MCF 10A (cell line): ENCODE data around the gene TSPAN17. TPM values are rescaled to one million over a fixed set of nuclear protein-coding genes. Genes with fewer than 3 reads are reported as not detected.

Source experiments
- BruUV-seq: library from RNA; stranded (reverse); fragments of 400-500 nt; replicated peaks from 2 replicates; lab custom pipeline; 2021; lab: Mats Ljungman, UMichigan
- CTCF ChIA-PET: fragments of 300-600 bp; sonication (Branson Sonifier 250); formaldehyde crosslinking; extraction: SDS; loops from one replicate; lab custom pipeline; 2021; ENCODE audit warnings: antibody characterized with exemption, inconsistent platforms; lab: Yijun Ruan, JAX
- POLR2A ChIA-PET: fragments of 300-600, 350-650 bp; sonication (Branson Sonifier 250); formaldehyde crosslinking; extraction: SDS; loops from one replicate; lab custom pipeline; 2020; ENCODE audit warnings: antibody characterized with exemption, inconsistent platforms; lab: Yijun Ruan, JAX
- DNase-seq: peaks from one replicate; pipeline ENCODE4 v3.0.0-alpha.2; 2018; ENCODE audit not compliant: unreplicated experiment
- H3K27ac Mint-ChIP-seq: one replicate; pipeline ENCODE4 v1.8.0; 2022; ENCODE audit warnings: mild to moderate bottlenecking, low read depth, mixed read lengths; ENCODE audit not compliant: unreplicated experiment
- H3K27me3 Mint-ChIP-seq: one replicate; pipeline ENCODE4 v1.8.0; 2022; ENCODE audit warnings: mixed read lengths; ENCODE audit not compliant: insufficient read depth, unreplicated experiment
- H3K36me3 Mint-ChIP-seq: one replicate; pipeline ENCODE4 v1.8.0; 2022; ENCODE audit warnings: mild to moderate bottlenecking, moderate library complexity, mixed read lengths; ENCODE audit not compliant: insufficient read depth, unreplicated experiment
- H3K4me1 Mint-ChIP-seq: one replicate; pipeline ENCODE4 v1.8.0; 2022; ENCODE audit warnings: mixed read lengths; ENCODE audit not compliant: insufficient read depth, unreplicated experiment
- H3K4me3 Mint-ChIP-seq: one replicate; pipeline ENCODE4 v1.8.0; 2022; ENCODE audit warnings: mild to moderate bottlenecking, moderate library complexity, mixed read lengths; ENCODE audit not compliant: unreplicated experiment
- H3K9me3 Mint-ChIP-seq: one replicate; pipeline ENCODE4 v1.8.0; 2022; ENCODE audit warnings: mixed read lengths; ENCODE audit not compliant: unreplicated experiment
- intact Hi-C: fragments of 100-400 bp; cut with micrococcal nuclease; formaldehyde crosslinking; loops from 2 replicates; pipeline ENCODE4 v1.14.1; 2022
- total RNA-seq: library from RNA; stranded (reverse); gene quantifications from 2 replicates; pipeline ENCODE4 v1.2.3, GENCODE V29; 2022
- TF ChIP-seq, protein P1 (sequence below): fragments of 200-600 bp; IDR thresholded peaks from one replicate; pipeline ENCODE4 v1.8.0; 2022; ENCODE audit warnings: antibody characterized with exemption, mild to moderate bottlenecking; ENCODE audit not compliant: unreplicated experiment

The TSPAN17 gene
- total RNA-seq, 1 experiment from 2014 or later, result 36.7 TPM

DNA sequence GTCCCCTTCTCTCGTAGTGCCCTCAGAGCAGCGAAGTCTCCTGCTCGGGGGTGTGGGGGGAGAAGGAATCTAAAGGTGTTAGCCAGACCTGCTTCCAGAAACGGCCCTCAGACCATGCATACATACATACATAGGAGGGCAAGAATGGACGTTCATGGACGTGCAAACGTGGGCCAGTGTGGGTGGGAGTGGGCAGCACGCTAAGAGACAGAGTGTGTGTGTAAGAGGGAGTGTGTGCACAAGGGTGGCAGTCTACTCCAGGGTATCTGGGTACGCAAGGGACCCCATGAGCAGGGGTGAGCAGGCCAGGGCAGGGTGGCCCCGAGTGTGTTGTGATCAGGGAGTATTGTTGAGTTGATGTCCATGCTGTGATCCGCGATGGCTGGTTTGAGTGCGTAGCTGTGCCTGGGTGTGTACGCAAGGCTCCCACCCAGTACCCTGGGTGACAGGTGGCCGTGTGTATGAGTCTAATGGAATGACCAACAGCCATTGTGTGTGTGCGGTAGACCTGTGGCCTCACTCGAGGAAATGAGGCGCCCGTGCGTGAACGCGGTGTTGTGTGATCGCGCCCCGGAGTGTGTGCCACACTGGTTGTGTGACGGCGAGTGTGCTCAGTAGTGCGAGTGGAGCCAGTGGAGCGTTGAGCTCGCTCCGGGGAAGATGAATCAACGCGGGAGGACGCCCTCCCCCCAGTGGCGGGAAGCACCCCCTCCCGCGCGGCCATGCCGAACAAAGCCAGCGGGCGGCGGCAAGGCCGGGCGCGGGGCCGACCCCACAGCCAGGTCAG is 38.2 kb upstream of the TSPAN17 start:
- Mint-ChIP-seq H3K4me3 (peak overlapping the region; percentile 83), H3K4me1 (peaks cover 19% of the 10 kb centered on the region), H3K9me3 (no peaks in the 10 kb centered on the region), H3K27me3 (no peaks in the 10 kb centered on the region), H3K36me3 (no peaks in the 10 kb centered on the region), H3K27ac (no peak overlapping the region)
- no peak for DNase-seq
- BruUV-seq, result TSS peak; percentile 22
- intact Hi-C loops, result no loop called here
- ChIA-PET CTCF (interaction anchor here (0.5 to 1.9 kb wide), 5 partner anchors 24 to 201 kb away, joined by 3 to 7 read pairs (median 4); partner anchors contain the start of gene TSPAN17), POLR2A (interaction anchor here (1.1 to 1.3 kb wide), 2 partner anchors 19 to 38 kb away, joined by 3 to 4 read pairs; no protein-coding TSS in a partner anchor)
- TF ChIP-seq, protein P1, sequence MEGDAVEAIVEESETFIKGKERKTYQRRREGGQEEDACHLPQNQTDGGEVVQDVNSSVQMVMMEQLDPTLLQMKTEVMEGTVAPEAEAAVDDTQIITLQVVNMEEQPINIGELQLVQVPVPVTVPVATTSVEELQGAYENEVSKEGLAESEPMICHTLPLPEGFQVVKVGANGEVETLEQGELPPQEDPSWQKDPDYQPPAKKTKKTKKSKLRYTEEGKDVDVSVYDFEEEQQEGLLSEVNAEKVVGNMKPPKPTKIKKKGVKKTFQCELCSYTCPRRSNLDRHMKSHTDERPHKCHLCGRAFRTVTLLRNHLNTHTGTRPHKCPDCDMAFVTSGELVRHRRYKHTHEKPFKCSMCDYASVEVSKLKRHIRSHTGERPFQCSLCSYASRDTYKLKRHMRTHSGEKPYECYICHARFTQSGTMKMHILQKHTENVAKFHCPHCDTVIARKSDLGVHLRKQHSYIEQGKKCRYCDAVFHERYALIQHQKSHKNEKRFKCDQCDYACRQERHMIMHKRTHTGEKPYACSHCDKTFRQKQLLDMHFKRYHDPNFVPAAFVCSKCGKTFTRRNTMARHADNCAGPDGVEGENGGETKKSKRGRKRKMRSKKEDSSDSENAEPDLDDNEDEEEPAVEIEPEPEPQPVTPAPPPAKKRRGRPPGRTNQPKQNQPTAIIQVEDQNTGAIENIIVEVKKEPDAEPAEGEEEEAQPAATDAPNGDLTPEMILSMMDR, result no peak

DNA sequence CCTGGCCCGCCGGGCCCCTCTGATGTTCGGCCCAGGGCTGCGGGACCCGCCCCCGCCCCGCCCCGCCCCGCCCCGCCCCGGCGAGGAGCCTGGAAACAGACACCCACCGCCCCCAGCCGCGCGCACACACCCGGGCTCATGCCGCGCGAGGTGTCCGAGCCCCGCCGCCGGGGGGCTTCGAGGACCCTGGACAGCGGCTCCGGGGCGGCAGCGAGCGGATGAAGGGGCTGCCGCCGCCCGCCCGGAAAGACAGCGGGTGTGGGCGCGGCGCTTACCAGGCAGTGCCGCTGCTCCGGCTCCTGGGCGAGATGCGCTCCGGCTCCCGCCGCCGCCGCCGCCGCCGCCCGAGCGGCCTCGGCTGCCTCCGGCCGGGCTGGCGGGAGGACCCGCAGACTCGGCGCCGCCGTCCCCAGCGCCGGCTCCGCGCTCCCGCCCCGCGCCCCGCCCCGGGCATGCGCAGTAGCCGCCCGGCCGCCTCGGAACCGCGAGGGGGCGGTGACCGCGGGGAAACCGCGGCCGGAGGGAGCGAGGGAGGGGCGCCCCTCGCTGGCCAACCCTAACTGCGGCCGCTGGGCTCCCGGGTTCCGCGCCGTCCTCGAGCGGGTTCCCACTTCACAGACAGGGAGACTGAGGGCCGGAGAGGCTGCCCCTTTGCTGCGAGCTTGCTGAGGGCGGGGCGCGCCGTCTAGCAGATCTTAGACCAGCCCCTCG is 37.4 kb upstream of the TSPAN17 start, which contains the start of gene GPRIN1:
GPRIN1 (minus strand) TSS at position 433 of the 711 bp plus-strand sequence. CDS start 10,322 bp downstream, outside the sequence.
- POLR2A ChIA-PET, result interaction anchor here (0.6 to 1.3 kb wide), 2 partner anchors 37 to 58 kb away, joined by 3 to 4 read pairs; no protein-coding TSS in a partner anchor
- BruUV-seq, result no TSS peak
- CTCF ChIA-PET, result interaction anchor here (0.5 to 1.3 kb wide), 2 partner anchors 23 to 37 kb away, joined by 3 read pairs; partner anchors contain the start of gene TSPAN17
- Mint-ChIP-seq H3K4me3 (peak within 1 kb of the TSS; percentile 83), H3K4me1 (peaks cover 25% of the 10 kb centered on the region), H3K27ac (no peak within 1 kb of the TSS), H3K36me3 (no peaks in the 10 kb centered on the region), H3K9me3 (no peaks in the 10 kb centered on the region), H3K27me3 (no peaks in the 10 kb centered on the region)
- TF ChIP-seq, protein P1, result peak; percentile 34
- intact Hi-C loops, result no loop called here
- peak; percentile 63 for DNase-seq

DNA sequence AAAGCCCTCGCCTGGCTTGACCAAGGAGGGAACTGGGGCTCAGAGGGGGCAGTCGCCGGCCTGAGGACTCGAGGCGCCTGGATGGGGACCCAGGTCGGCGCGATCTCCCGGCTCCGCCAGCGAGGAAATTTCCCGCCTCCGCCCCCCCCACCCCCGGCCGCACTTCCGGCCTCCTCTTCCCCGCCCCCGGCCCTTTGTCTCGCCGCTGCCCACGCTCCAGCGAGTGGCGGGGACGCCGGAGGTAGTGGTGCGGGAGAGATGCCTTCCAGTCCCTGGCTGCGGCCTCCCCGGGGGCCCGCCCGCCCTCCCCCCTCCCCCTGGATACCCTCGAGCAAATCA is 36.9 kb upstream of the TSPAN17 start:
- DNase-seq, result no peak
- Mint-ChIP-seq H3K27ac (no peak overlapping the region), H3K9me3 (no peaks in the 10 kb centered on the region), H3K4me1 (peaks cover 30% of the 10 kb centered on the region), H3K36me3 (no peaks in the 10 kb centered on the region), H3K27me3 (no peaks in the 10 kb centered on the region), H3K4me3 (peak overlapping the region; percentile 62)
- no TSS peak for BruUV-seq
- ChIA-PET CTCF (interaction anchor here (1.3 kb wide), 1 partner anchor 37 kb away, joined by 3 read pairs; the partner anchor contains the start of gene TSPAN17), POLR2A (interaction anchor here (0.6 kb wide), 1 partner anchor 58 kb away, joined by 3 read pairs; no protein-coding TSS in a partner anchor)
- intact Hi-C loops, result no loop called here
- TF ChIP-seq, protein P1, result peak; percentile 0
